ENCODE data around the gene PCDHA9. TPM values are rescaled to one million over a fixed set of nuclear protein-coding genes. Genes with fewer than 3 reads are reported as not detected.
"Not testable (repeated sequence)": the region's sequence is repeated elsewhere in the genome, so short reads cannot be mapped to it uniquely, and the experiment has no call there.

PCDHA9 gene
- total RNA-seq, 1 experiment from 2014 or later, result 0.22 TPM

- CTCF ChIA-PET, result interaction anchor here (0.5 kb wide), 1 partner anchor 40 kb away, joined by 4 read pairs; the partner anchor contains the start of gene PCDHA8
These were observed 46.7 kb upstream of the PCDHA9 start for GRCh38 chr5:140801494-140801841.

GRCh38 chr5:140802381-140802780 is 45.8 kb upstream of the PCDHA9 start:
- H3K79me2 ChIP-seq (ENCODE audit: low read length); H3K4me1 ChIP-seq (ENCODE audit: insufficient read depth, low read length); H2AFZ ChIP-seq (ENCODE audit: low read length); H3K4me3 ChIP-seq (ENCODE audit: low read length); H3K27ac ChIP-seq (ENCODE audit: low read length); CTCF ChIA-PET; POLR2A ChIA-PET (ENCODE audit: unreplicated experiment); BruUV-seq (replicated peaks); H3K9ac ChIP-seq (ENCODE audit: low read length); ATAC-seq; intact Hi-C loops (cut with micrococcal nuclease); H3K36me3 ChIP-seq (ENCODE audit: low read depth, low read length); H3F3A ChIP-seq (ENCODE audit: low read length, unreplicated experiment); H4K20me1 ChIP-seq (ENCODE audit: low read length); H3K9me2 ChIP-seq (replicated peaks; ENCODE audit: low read length); H3K27me3 ChIP-seq (ENCODE audit: low read length); DNase-seq; H3K4me2 ChIP-seq (ENCODE audit: low read length); H3K9me3 ChIP-seq (ENCODE audit: low read length): not testable (repeated sequence)

More at GRCh38 chr5:140801494-140801841, 46.7 kb upstream of the PCDHA9 start:
- no peak overlapping the region for H3K9ac ChIP-seq (ENCODE audit: low read length)
- ATAC-seq (no peak), DNase-seq (no peak)
- no peaks in the 10 kb centered on the region for H3K79me2 ChIP-seq (ENCODE audit: low read length)
- no peaks in the 10 kb centered on the region for H3K4me1 ChIP-seq (ENCODE audit: insufficient read depth, low read length)
- POLR2A ChIA-PET (ENCODE audit: unreplicated experiment), result no interaction called here
- H3K9me3 ChIP-seq (ENCODE audit: low read length), result no peaks in the 10 kb centered on the region
- H3K4me3 ChIP-seq (ENCODE audit: low read length), result no peak overlapping the region
- H3K27me3 ChIP-seq (ENCODE audit: low read length), result no peaks in the 10 kb centered on the region
- no peak overlapping the region for H3K27ac ChIP-seq (ENCODE audit: low read length)
- intact Hi-C loops (cut with micrococcal nuclease), result no loop called here
- no peak overlapping the region for H3K4me2 ChIP-seq (ENCODE audit: low read length)
- no peaks in the 10 kb centered on the region for H4K20me1 ChIP-seq (ENCODE audit: low read length)
- TF ChIP-seq EZH2phosphoT487 (IDR thresholded peaks at IDR 0.05; ENCODE audit: borderline replicate concordance, low read length) (no peak), EZH2 (IDR thresholded peaks at IDR 0.05; ENCODE audit: low read length, unreplicated experiment) (no peak), CTCF (conservative IDR thresholded peaks at IDR 0.05; ENCODE audit: low read depth, low read length) (no peak)
- no peaks in the 10 kb centered on the region for H3K9me2 ChIP-seq (replicated peaks; ENCODE audit: low read length)
- H2AFZ ChIP-seq (ENCODE audit: low read length), result no peak overlapping the region
- BruUV-seq (replicated peaks), result no TSS peak
- H3K36me3 ChIP-seq (ENCODE audit: low read depth, low read length), result no peaks in the 10 kb centered on the region
- no peaks in the 10 kb centered on the region for H3F3A ChIP-seq (ENCODE audit: low read length, unreplicated experiment)

GRCh38 chr5:140802781-140803271 is 45.4 kb upstream of the PCDHA9 start:
- H3K27me3 ChIP-seq (ENCODE audit: low read length), result no peaks in the 10 kb centered on the region
- no peak for TF ChIP-seq EZH2phosphoT487 (IDR thresholded peaks at IDR 0.05; ENCODE audit: borderline replicate concordance, low read length)
- TF ChIP-seq CTCF (conservative IDR thresholded peaks at IDR 0.05; ENCODE audit: low read depth, low read length), result no peak
- TF ChIP-seq EZH2 (IDR thresholded peaks at IDR 0.05; ENCODE audit: low read length, unreplicated experiment), result no peak
- H3K9ac ChIP-seq (ENCODE audit: low read length), result no peak overlapping the region
- POLR2A ChIA-PET (ENCODE audit: unreplicated experiment), result no interaction called here
- H3K9me3 ChIP-seq (ENCODE audit: low read length), result no peaks in the 10 kb centered on the region
- H3K27ac ChIP-seq (ENCODE audit: low read length), result no peak overlapping the region
- no peaks in the 10 kb centered on the region for H3K79me2 ChIP-seq (ENCODE audit: low read length)
- no peak for ATAC-seq
- no peaks in the 10 kb centered on the region for H3K4me1 ChIP-seq (ENCODE audit: insufficient read depth, low read length)
- H2AFZ ChIP-seq (ENCODE audit: low read length), result no peak overlapping the region
- CTCF ChIA-PET, result no interaction called here
- no peak overlapping the region for H3K4me3 ChIP-seq (ENCODE audit: low read length)
- H4K20me1 ChIP-seq (ENCODE audit: low read length), result no peaks in the 10 kb centered on the region
- no peak for DNase-seq
- H3K4me2 ChIP-seq (ENCODE audit: low read length), result no peak overlapping the region
- intact Hi-C loops (cut with micrococcal nuclease), result no loop called here
- H3K36me3 ChIP-seq (ENCODE audit: low read depth, low read length), result no peaks in the 10 kb centered on the region
- no TSS peak for BruUV-seq (replicated peaks)
- no peaks in the 10 kb centered on the region for H3K9me2 ChIP-seq (replicated peaks; ENCODE audit: low read length)
- no peaks in the 10 kb centered on the region for H3F3A ChIP-seq (ENCODE audit: low read length, unreplicated experiment)
